HG03196 (cell line): Measurements from ENCODE around the gene ARMC2.
"Not testable (repeated sequence)": the region's sequence is repeated elsewhere in the genome, so short reads cannot be mapped to it uniquely, and the experiment has no call there.

Experiments
- ATAC-seq: cut with Tn5 transposase; IDR thresholded peaks from one replicate; pipeline ENCODE4 v1.9.1; 2021; ENCODE audit not compliant: unreplicated experiment

ARMC2 gene

DNA sequence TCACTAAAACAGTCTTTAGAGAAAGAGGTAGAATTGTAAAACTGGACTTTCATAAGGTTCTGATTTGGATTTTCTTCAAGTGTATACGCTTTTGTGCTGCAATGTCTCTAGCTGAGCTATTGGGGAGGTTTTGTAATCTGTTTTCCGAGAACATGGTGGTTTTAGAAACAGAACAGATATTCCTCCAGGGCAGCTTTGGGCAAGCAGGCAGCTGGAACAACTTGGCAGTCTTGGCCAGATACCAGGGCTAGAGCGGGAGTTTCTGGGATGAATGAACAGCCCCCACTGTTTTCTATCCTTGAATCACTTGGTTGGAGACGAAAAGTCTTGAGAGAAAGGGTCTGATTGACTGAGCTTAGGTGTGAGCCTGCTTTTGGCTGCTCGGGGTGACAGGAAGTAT, 17.1 kb upstream of the ARMC2 start:
- no peak for ATAC-seq

DNA sequence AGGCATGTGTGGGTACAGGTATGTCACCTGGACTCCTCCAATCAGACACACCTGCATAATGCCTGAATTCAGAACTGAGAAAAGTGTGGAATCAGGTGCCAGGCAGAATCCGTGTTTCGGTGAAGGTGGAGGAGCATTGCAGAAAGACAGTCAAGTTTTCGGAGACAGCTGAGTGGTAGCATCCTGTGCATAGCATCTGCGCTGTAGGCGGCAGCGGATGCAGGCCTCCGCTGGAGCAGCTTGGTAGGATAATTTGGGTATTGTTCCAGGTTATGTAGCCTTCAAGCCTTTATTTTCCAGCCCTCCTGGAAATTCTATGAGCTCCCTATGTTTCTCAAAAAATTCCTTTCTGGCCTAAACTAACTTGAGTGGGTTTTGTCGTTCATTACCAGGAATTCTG, 15.5 kb upstream of the ARMC2 start:
- ATAC-seq: no peak

DNA sequence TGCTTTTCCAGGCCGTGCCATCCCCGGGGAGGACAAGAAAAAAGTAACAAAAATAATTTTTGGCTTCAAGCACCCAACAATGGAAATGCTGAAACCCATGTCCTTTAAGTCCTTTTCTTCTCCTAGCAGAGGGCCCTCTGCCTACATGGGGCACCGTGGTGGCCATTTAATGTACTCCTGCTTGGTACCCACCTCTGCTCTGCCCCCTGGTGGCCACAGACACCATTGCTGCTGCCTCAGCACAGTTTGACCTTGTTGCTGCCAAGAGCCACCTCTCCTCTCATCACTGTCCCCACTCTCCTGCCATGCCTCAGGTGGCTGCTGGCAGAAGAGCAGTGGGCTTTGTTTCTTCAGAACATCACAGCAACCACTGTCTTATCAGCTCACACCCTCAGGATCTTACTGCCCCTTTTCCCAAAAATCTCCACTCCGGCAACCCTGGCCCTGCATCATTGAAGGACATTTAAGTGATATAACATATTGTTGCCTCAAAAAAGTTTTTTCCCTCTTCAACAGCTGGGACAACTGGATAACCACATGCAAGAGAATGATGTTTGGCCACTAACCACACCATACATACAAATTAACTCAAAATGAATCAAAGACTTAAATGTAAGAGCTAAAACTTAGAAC, 12.9 kb upstream of the ARMC2 start:
- peak; percentile 80 for ATAC-seq

DNA sequence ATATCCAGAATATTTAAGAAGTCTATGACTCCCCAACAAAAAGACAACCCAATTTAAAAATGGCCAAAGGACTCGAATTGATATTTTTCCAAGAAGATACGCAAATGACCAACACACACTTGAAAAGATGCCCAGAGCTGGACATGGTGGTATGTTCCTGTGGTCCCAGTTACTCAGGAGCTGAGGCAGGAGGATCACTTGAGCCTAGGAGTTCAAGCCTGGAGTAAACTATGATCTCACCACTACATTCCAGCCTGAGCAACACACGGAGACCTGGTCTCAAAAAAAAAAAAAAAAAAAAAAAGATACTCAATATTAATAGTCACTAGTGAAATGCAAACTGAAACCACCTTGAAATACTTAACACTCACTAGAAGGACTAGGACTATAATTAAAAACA, 12.2 kb upstream of the ARMC2 start:
- no peak for ATAC-seq

DNA sequence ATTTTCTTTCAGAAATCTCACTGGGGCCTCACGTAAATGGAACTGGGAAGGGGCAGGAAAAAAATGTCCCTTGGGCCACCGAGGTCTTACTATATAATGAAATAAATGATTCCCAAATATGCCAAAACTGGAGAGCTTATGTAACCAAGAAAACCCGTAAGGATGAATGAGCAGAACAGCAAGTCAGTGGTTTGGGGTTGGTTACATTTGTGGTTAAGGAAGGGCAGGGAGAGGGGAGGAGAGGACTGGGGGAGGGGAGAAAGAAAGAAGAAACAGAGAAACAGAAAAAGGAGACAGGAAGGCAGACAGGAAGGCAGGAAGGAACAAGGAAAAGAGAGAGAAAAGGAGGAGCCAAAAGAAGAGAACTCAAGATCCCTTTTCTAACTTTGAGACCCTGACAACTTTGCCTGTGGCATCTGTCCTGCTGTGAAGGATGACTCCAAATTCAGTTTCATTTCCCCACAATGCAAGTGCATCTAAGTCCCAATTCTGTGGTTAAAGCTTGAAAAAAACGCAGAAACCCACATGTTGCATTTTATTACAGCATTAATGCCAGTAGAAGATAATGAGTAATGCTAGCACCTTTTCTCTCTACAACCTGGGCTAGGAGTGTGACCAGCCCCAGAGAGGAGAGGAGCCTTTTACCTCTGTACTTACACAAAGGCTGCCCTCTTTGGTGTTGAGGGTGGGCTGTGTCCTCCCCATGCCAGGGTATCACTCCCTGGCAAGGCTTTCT, 10.8 kb upstream of the ARMC2 start:
- ATAC-seq: no peak

DNA sequence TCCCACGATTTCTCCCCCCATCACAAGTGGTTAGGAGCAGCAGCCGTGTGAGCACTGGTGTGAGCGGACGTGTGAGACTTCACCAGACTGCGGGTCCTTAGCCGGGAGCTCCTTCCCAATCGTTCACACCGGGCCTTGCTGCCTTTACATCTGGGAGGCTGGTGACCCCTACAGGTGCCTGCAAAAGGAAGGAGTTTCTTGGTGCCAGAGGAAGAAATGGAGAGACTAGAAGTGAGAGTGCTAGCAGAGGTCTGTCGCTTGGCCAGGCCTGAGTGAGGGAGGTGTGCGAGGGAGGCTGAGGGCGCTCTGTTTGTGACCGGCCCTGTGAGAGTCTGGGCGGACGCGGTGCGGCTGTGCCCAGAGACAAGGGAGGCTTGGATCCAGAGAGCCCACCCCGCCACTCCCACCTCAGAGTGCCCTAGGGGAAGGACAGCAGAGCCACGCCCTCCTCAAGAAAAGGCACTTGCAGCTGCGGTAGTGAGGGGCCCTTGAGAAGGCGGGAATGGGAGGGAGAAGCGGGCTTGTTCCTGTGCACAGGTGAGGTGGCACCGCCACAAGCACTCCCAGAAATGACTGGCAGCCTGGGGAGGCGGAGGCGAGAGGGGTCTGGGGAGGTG, 10.0 kb upstream of the ARMC2 start:
- ATAC-seq: no peak

DNA sequence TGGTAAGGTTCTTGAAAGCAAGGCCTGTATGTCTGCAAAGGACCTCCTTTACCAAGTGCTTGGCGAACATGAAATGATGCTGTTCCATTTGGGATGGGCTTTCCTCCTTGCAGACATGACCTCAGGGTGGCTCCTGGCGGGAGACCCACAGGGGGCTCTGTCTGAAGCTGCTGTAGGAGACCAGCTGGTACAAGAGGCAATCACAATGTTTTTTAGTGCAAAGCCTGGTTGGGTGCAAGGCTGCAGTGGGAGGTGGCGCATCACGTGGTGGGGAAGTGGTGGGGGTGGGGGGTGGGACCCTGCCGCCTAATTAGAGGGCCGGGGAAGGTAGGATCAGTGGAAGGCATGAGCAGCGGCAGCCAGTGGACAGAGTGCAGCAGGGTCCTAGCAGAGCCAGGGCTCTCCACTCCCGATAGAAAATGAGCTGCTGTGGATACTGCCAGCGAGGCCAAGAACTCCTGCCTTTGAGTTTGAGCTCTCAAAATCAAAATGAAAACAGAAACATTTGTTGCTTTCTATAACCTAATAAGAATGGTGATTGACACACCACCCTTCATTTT, 9.1 kb upstream of the ARMC2 start:
- no peak for ATAC-seq

DNA sequence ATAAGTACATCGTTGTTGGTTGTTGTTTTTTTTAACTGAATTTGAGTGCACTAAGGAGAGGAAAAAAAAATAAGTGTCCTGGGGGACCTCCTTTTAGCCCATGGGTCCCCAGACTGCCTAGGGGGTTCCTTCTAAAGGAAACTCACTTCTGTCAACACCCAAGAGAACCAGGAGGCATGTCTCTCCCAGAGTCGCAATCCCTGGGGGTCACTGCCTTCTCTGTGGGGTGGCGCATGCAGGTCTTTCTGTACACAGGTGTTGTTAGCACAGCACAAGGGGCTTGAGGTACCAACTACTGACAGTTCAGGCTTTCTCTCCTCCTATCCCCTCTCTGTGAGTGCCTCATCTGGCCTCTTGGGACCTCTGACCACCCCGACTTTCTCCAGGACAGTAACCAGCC, 7.3 kb upstream of the ARMC2 start:
- ATAC-seq: no peak

DNA sequence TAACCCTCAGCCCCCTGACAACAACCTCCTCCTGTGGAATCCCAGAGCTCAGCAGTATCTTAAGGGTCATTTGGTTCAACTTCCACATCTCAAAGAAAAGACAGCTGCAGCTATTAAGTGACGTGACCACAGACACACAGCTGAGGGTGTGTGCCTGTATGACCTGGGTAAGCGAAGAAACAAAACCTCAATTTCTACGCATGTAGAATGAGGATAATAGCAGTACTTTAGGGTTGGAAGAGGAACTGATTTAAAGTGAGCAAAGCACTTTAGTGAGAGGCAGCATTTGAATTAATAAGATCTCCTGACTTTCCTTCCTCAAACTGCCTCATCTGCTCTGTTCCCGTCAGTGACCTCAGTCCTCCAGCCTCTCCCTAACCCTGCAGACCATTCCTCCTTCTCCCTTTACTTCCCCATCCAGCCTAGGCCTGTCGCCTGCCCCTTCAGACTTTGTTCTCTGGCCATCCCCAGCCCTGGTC, 6.8 kb upstream of the ARMC2 start:
- ATAC-seq: no peak

DNA sequence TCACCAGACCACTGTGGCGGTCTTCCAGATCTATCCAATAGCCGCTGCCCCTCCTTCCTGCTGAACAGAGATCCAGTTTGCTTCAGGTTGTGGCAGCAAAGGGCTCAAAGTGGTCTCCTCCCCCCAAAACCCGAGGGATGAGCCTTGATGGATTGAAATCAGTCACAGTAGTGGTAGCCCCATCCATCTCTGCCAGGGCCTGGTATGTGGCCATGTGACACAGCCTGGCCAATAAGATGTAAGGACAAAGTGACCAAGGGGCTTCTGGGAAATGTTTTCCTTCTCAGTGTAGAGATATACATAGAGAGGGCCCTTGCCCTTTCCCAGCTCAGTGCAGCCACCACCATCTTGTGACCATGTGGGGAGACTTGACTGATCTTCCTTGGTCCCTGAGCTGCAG, 4.1 kb upstream of the ARMC2 start:
- ATAC-seq: no peak

DNA sequence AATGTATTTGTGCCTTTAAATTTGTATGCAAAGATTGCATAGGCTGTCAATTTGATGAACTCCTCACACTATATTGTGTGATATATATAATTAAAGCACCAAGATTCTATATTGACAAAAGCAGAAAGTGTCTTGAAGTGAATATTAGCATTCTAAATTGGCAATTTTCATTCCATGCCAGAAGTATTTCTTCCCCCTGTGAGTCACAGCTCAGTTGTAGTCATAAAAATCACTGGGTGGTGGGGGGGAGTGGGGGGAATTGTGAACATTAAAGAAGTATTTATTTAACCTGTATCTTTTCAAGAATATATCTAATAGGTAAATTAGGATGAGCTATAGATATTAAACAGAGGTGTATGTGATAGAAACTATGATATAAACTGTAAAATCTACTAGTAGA, 3.1 kb upstream of the ARMC2 start:
- ATAC-seq: no peak

DNA sequence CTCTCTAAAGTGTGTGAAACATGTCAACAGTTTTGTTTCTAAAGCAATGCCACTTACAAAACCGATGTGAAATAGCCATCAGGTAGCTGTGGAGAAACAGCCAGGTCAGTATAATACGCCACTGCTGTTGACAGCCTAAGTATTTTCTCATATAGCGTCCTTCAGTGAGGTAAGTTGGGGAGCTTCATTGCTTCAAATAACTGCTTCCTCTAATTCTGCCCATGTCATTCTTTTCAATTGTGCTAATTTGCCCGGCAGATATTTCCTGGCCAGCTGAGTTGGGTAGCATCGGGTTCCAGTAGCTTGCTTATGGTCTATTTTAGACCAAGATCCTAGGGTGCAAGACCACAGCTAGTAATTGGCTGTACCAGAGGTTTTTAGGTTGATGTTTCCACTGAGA, 2.1 kb upstream of the ARMC2 start:
- ATAC-seq: no peak

DNA sequence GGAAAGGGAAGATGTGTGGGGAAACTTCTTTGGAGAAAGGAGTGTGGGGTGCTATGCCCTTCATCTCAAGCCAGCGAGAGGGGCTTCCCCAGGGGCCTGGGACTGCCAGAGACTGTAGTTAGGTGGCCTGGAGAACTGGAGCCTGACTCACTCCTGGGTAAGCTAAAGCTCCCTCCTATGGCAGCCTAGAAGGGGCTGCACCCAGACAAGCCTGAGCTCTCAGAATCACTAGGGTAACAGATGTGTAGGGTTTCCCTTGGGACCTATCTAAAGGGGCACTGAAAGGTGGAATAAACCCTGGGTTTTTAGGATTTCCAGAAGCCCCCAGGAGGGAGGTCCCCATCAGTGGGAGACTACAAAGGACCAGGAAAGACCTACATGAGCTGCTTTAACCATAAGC, 1.6 kb upstream of the ARMC2 start:
- ATAC-seq: no peak

DNA sequence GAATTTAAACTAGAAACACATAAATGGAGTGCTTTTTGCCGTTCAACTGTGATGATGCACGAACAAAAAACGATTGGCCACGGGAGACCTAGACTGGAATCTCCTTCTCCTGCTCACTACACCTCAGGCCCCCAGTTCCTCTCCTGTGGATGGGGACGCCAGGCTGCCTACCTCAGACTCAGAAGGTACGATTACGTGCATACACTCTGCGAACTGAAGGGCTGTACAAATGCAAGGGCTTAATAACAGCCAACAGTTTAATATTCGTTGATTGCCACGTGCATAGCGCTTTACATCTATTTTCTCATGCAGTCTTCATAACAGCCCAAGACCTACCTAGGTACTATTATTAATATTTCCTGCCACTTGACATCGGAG, 495 bp upstream of the ARMC2 start:
- no peak for ATAC-seq

DNA sequence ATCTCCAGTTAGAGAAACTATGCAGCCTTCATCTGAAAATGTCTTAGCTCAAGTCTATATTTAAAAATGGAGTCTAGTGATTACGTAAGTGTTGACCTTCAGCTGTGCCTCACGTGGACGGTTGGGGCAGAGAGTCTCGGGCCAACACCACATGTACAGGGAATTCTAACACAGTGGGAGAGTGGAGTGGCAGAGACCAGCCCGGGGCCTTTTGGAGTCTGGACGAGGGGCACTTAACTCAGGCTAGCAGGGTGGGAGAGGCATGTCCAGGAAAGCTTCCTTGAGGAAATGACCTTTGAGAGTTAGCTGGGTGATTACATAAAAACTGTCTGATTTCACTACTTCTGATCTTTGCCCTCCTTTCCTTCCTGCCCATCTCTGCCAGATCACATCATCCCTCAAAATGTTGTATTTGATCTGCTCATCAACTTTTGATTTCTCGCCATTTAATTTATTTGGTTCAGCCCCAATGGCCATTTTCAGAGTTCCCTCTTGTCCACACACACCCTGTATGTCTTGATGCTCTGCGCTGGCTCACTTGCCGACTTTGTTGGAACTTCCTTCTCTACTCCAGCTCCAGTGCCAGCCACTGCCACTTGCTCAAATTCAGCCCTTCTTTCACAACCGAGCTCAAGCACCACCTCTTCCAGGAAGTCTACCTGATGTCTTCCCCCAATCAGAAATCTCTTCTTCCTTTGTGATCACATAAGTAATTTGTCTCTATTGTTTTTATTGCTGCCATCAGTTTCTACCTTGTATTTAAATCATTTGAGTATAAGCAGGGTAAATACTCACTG, 2.6 kb downstream of the ARMC2 start:
- ATAC-seq: no peak

DNA sequence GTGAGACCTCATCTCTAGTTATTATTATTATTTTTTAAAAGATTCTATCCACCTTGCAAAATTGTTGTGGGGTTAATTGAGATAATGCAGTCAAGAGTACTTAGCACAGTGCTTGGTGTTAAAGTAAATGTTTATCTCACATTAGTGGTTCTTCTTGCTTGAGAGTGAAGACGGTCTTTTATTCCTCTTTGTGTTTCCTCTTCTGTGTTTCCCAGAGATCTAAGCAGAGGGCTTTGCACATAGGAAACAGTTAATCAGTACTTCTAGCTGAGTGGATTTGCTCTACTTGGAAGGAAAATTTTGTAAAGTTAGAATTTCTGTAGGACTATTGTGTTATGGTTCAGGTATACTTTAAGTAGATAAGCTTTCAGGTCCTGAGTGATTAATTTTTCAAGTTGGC, 3.5 kb downstream of the ARMC2 start:
- no peak for ATAC-seq

DNA sequence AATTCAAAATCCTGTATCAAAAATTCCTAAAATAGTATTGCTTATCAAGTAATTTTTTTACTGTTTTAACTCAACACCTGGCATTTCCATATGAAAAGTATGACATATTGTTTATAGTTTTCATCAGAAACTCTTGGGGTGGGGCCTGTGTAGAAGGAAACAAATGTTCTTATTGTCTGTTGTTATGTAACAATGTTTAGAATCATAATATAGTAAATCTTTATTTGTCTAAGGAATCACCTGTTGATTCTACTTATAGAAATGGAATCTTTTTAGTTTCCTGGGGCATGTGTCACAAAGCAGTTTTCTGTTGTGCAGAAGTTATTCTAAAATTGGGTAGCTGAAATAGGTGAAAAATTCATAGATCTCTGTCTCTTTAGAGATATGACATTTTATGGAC, 4.9 kb downstream of the ARMC2 start:
- ATAC-seq: no peak

DNA sequence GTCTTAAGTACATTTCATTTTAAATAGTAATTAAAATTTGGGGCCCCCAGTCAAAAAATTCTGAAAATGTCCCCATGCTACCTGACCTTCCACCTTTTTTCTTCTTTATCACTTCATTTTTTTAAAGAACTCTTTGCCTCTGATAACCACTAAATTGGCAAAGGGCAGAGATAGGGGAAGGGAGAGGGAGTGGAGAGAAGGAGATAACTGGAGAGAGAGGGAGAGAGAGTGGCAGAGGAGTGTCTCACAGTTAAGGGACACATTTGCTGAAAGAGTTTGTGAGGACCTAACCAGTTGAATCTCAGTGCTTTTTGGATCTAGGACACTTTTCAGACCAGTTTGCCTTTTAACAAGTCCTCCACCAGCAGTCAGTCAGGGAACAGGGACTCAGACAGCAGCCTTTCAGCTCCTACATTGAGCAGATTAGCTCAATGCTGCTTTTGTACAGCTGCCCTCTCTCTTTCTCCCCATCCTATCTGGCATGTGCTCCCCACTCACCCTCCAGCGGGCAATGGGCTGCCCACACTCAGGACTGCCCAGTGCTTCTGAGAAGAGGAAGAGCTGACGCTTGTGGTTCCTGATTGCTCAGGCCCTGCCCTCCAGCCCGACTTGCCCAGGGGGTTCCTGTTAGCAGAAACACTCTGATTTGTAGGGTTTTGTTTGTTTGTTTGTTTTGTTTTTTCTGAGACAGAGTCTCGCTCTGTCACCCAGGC, 14.4 kb downstream of the ARMC2 start:
- ATAC-seq: no peak

DNA sequence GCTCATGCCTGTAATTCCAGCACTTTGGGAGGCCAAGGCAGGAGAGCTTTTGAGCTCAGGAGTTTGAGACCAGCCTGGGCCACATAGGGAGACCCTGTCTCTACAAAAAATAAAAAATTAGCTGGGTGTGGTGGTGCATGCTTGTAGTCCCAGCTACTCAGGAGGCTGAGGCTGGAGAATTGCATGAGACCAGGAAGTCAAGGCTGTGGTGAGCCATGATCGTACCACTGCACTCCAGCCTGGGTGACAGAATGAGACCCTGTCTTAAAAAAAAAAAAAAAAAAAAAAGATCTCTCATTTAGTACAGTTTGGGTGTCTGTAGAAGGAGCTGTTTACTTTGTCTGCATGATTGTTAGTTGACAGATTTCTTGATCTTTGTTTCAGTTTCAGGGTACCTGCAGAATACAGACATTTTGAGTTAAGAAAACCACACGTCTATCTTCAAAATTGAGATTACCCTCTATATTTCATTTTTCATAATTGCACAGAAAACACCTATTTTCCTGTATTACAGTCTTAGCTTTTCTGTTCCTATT, 17.6 kb downstream of the ARMC2 start:
- ATAC-seq: not testable (repeated sequence)

DNA sequence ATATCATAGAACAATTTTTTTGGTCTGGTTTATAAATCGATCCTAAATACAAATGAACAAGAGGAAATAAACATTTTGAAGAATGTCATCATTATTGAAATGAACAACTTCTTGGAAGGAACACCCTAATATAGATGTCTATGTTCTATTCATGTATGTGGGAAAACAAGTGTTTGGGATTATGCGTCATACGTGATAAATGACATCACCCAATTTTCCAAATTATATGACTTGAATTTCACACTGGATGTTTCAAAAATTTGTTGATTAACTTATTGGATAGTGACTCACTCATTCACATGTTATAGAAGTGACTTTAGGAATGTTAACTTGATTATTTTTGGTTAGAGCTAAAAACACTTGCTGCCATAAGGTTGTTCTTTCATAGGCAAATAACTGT, 18.6 kb downstream of the ARMC2 start:
- ATAC-seq: no peak
